ENCODE data around the gene MYT1. TPM values are rescaled to one million over a fixed set of nuclear protein-coding genes. Genes with fewer than 3 reads are reported as not detected.

Gene MYT1
- polyA plus RNA-seq, 1 donor from 2014 or later, result 35.8 TPM

GRCh38 chr20:64119301-64119680 is 45.0 kb upstream of the MYT1 start:
- H4K20me1 ChIP-seq (ENCODE audit: insufficient read depth), result no peaks in the 10 kb centered on the region

GRCh38 chr20:64119681-64120341 is 44.4 kb upstream of the MYT1 start:
- Histone ChIP-seq H4K20me1 (ENCODE audit: insufficient read depth) (no peaks in the 10 kb centered on the region), H3K27me3 (ENCODE audit: insufficient read depth, low read depth, low read length) (no peaks in the 10 kb centered on the region), H3F3A (ENCODE audit: insufficient read depth, low read length, poor library complexity, severe bottlenecking) (no peaks in the 10 kb centered on the region), H3K4me2 (ENCODE audit: low read length) (no peak overlapping the region), H2AFZ (ENCODE audit: low read depth, low read length) (no peak overlapping the region), H3K79me2 (replicated peaks; ENCODE audit: insufficient read depth, low read length) (no peaks in the 10 kb centered on the region), H3K9me2 (ENCODE audit: insufficient read depth, low read length) (no peaks in the 10 kb centered on the region), H3K9me3 (ENCODE audit: low read length) (no peaks in the 10 kb centered on the region), H3K4me3 (ENCODE audit: low read length) (no peak overlapping the region), H3K27ac (ENCODE audit: low read length) (no peak overlapping the region), H3K36me3 (ENCODE audit: insufficient read depth, low read length) (no peaks in the 10 kb centered on the region), H3K9ac (ENCODE audit: low read length) (peak overlapping the region; percentile 29)
- TF ChIP-seq SMC3 (conservative IDR thresholded peaks at IDR 0.05; ENCODE audit: poor library complexity) (no peak), TAF1 (IDR thresholded peaks at IDR 0.05; ENCODE audit: low read depth) (no peak), REST (IDR thresholded peaks at IDR 0.05; ENCODE audit: borderline replicate concordance) (no peak), EP300 (conservative IDR thresholded peaks at IDR 0.05; ENCODE audit: poor library complexity, severe bottlenecking) (no peak), RAD21 (conservative IDR thresholded peaks at IDR 0.05) (no peak), POLR2AphosphoS5 (IDR thresholded peaks at IDR 0.05) (no peak), MXI1 (conservative IDR thresholded peaks at IDR 0.05; ENCODE audit: poor library complexity, severe bottlenecking) (no peak), EZH2 (IDR thresholded peaks at IDR 0.05; ENCODE audit: borderline replicate concordance, insufficient read depth, low read length, poor library complexity, severe bottlenecking) (no peak)
- TF ChIP-seq, protein P1, sequence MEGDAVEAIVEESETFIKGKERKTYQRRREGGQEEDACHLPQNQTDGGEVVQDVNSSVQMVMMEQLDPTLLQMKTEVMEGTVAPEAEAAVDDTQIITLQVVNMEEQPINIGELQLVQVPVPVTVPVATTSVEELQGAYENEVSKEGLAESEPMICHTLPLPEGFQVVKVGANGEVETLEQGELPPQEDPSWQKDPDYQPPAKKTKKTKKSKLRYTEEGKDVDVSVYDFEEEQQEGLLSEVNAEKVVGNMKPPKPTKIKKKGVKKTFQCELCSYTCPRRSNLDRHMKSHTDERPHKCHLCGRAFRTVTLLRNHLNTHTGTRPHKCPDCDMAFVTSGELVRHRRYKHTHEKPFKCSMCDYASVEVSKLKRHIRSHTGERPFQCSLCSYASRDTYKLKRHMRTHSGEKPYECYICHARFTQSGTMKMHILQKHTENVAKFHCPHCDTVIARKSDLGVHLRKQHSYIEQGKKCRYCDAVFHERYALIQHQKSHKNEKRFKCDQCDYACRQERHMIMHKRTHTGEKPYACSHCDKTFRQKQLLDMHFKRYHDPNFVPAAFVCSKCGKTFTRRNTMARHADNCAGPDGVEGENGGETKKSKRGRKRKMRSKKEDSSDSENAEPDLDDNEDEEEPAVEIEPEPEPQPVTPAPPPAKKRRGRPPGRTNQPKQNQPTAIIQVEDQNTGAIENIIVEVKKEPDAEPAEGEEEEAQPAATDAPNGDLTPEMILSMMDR (IDR thresholded peaks at IDR 0.05; ENCODE audit: poor library complexity, severe bottlenecking), result no peak

More at GRCh38 chr20:64119301-64119680, 45.0 kb upstream of the MYT1 start:
- Histone ChIP-seq H3F3A (ENCODE audit: insufficient read depth, low read length, poor library complexity, severe bottlenecking) (no peaks in the 10 kb centered on the region), H3K27me3 (ENCODE audit: insufficient read depth, low read depth, low read length) (no peaks in the 10 kb centered on the region), H3K9ac (ENCODE audit: low read length) (peak overlapping the region; percentile 20), H3K4me3 (ENCODE audit: low read length) (no peak overlapping the region), H3K4me2 (ENCODE audit: low read length) (no peak overlapping the region), H3K79me2 (replicated peaks; ENCODE audit: insufficient read depth, low read length) (no peaks in the 10 kb centered on the region), H3K9me3 (ENCODE audit: low read length) (no peaks in the 10 kb centered on the region), H3K9me2 (ENCODE audit: insufficient read depth, low read length) (no peaks in the 10 kb centered on the region), H3K27ac (ENCODE audit: low read length) (no peak overlapping the region), H3K36me3 (ENCODE audit: insufficient read depth, low read length) (no peaks in the 10 kb centered on the region), H2AFZ (ENCODE audit: low read depth, low read length) (no peak overlapping the region)
- TF ChIP-seq RAD21 (conservative IDR thresholded peaks at IDR 0.05) (no peak), MXI1 (conservative IDR thresholded peaks at IDR 0.05; ENCODE audit: poor library complexity, severe bottlenecking) (no peak), POLR2AphosphoS5 (IDR thresholded peaks at IDR 0.05) (no peak), REST (IDR thresholded peaks at IDR 0.05; ENCODE audit: borderline replicate concordance) (no peak), TAF1 (IDR thresholded peaks at IDR 0.05; ENCODE audit: low read depth) (no peak)

All from neural cell (in vitro differentiated cells).